OCI-LY3 (cell line): ENCODE data around the gene ISG15.

ENCODE experiments used
- EZH2phosphoT487 ChIP-seq: fragments of 200-600 bp; shearing (Covaris generic); IDR thresholded peaks from 2 replicates; pipeline ENCODE4 v1.6.1; 2018; ENCODE audit warnings: antibody characterized with exemption, mixed run types, low read depth
- TF ChIP-seq, protein P1 (sequence below): fragments of 200-600, 300-600 bp; sonication (generic); IDR thresholded peaks from 2 replicates; pipeline ENCODE4 v1.5.1; 2014; ENCODE audit warnings: antibody characterized with exemption, low read length, low read depth

DNA sequence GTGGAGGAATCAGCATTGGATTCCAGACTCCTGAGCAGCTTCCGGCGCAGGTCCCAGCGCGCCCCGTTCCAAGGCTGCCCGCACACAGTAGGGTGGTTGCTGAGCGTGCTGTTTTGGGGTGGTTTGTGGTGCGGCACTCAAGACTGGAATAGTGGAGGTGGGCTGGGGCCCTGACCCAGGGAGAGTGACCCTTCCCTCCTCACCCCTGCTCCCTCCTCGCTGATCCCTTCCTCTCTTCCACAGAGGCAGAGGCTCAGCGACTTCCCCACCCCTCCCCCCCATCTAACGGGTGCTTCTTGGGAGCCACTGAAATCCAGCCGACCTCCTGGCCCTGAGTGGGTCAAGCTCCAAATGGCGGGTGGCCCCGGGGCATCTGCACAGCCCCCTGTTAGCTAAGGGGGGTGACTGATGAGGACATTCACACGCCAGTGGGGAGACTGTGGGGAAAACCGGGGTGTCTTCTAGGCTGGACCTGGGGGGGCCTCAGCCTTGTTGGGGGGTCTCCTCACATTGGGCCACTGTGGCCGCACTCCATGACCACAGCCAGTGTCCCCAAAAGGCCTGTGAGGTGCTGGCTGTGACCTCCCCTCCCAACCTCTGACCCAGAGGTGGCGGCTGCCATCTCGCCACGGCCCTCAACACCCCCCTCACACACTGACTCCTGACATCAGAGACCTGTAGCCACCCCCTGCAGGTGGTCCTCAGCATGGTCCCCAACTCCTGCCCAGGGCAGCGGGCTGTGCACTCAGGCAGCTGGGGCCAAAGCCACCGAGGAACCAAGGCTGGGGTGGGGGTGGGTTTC, 9.5 kb upstream of the ISG15 start:
- TF ChIP-seq EZH2phosphoT487, result no peak
- TF ChIP-seq, protein P1, sequence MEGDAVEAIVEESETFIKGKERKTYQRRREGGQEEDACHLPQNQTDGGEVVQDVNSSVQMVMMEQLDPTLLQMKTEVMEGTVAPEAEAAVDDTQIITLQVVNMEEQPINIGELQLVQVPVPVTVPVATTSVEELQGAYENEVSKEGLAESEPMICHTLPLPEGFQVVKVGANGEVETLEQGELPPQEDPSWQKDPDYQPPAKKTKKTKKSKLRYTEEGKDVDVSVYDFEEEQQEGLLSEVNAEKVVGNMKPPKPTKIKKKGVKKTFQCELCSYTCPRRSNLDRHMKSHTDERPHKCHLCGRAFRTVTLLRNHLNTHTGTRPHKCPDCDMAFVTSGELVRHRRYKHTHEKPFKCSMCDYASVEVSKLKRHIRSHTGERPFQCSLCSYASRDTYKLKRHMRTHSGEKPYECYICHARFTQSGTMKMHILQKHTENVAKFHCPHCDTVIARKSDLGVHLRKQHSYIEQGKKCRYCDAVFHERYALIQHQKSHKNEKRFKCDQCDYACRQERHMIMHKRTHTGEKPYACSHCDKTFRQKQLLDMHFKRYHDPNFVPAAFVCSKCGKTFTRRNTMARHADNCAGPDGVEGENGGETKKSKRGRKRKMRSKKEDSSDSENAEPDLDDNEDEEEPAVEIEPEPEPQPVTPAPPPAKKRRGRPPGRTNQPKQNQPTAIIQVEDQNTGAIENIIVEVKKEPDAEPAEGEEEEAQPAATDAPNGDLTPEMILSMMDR, result no peak
